Measurements from ENCODE around the gene RNF213.

Gene RNF213

DNA sequence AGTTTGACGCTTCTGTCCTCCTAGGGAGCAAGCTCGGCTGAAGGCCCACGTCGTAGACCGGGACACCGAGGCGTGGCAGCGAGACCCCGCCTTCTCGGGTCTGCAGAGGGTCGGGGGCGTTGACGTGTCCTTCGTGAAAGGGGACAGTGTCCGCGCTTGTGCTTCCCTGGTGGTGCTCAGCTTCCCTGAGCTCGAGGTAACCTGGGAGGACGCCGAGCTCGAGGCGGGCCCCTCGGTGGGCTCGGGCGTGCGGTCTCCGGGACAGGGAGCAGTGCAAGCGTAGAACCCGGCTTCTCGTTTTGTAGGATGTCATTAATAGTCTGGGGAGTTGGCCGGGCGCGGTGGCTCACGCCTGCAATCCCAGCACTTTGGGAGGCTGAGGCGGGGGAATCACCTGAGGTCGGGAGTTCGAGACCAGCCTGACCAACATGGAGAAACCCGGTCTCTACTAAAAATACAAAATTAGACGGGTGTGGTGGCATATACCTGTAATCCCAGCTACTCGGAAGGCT, 155.0 kb downstream of the RNF213 start:
- Mint-ChIP-seq H3K4me3 (peak overlapping the region; percentile 84), H3K36me3 (ENCODE audit: low read depth) (no peaks in the 10 kb centered on the region)

GRCh38 chr17:80416260-80416939, 155.7 kb downstream of the RNF213 start:
- Mint-ChIP-seq H3K36me3 (ENCODE audit: low read depth) (no peaks in the 10 kb centered on the region), H3K27me3 (ENCODE audit: low read depth) (peaks cover 19% of the 10 kb centered on the region), H3K4me3 (peak overlapping the region; percentile 84), H3K9me3 (no peaks in the 10 kb centered on the region), H3K27ac (peak overlapping the region; percentile 68), H3K4me1 (ENCODE audit: low read depth) (peaks cover 12% of the 10 kb centered on the region)

More for the DNA sequence above, 155.0 kb downstream of the RNF213 start:
- peak overlapping the region; percentile 68 for H3K27ac Mint-ChIP-seq
- peaks cover 19% of the 10 kb centered on the region for H3K27me3 Mint-ChIP-seq (ENCODE audit: low read depth)
- peaks cover 12% of the 10 kb centered on the region for H3K4me1 Mint-ChIP-seq (ENCODE audit: low read depth)
- H3K9me3 Mint-ChIP-seq = no peaks in the 10 kb centered on the region

GRCh38 chr17:80416940-80417293, 156.3 kb downstream of the RNF213 start:
- Mint-ChIP-seq H3K9me3 (no peaks in the 10 kb centered on the region), H3K36me3 (ENCODE audit: low read depth) (no peaks in the 10 kb centered on the region), H3K4me1 (ENCODE audit: low read depth) (peaks cover 12% of the 10 kb centered on the region), H3K27ac (no peak overlapping the region), H3K4me3 (peak overlapping the region; percentile 84), H3K27me3 (ENCODE audit: low read depth) (peaks cover 19% of the 10 kb centered on the region)

DNA sequence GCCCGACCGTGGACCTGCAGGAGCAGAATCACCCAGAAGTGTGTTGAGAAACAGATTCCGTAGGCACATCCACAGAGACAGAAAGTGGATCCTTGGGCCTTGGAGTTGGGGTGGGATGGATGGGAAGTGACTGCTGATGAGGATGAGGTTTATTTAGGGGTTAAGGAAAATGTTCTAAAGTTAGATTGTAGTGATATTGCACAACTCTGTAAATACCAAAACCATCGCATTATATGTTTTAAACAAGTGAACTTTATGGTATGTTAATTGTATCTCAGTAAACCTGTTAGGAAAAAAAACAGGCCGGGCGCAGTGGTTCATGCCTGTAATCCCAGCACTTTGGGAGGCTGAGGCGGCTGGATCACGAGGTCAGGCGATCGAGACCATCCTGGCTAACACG, 157.9 kb downstream of the RNF213 start:
- Mint-ChIP-seq H3K27ac (no peak overlapping the region), H3K4me3 (no peak overlapping the region), H3K9me3 (no peaks in the 10 kb centered on the region)

GRCh38 chr17:80419255-80419654, 158.6 kb downstream of the RNF213 start:
- no peak overlapping the region for H3K27ac Mint-ChIP-seq
- H3K36me3 Mint-ChIP-seq (ENCODE audit: low read depth) = no peaks in the 10 kb centered on the region
- peaks cover 10% of the 10 kb centered on the region for H3K4me1 Mint-ChIP-seq (ENCODE audit: low read depth)
- H3K27me3 Mint-ChIP-seq (ENCODE audit: low read depth) = peaks cover 2% of the 10 kb centered on the region
- no peaks in the 10 kb centered on the region for H3K9me3 Mint-ChIP-seq
- no peak overlapping the region for H3K4me3 Mint-ChIP-seq

More for the DNA sequence above, 157.9 kb downstream of the RNF213 start:
- Mint-ChIP-seq H3K27me3 (ENCODE audit: low read depth) (peaks cover 9% of the 10 kb centered on the region), H3K36me3 (ENCODE audit: low read depth) (no peaks in the 10 kb centered on the region), H3K4me1 (ENCODE audit: low read depth) (peaks cover 12% of the 10 kb centered on the region)

GRCh38 chr17:80421381-80422090, 160.9 kb downstream of the RNF213 start:
- Mint-ChIP-seq H3K27ac (no peak overlapping the region), H3K9me3 (no peaks in the 10 kb centered on the region), H3K36me3 (ENCODE audit: low read depth) (no peaks in the 10 kb centered on the region), H3K4me1 (ENCODE audit: low read depth) (peaks cover 9% of the 10 kb centered on the region), H3K4me3 (no peak overlapping the region), H3K27me3 (ENCODE audit: low read depth) (no peaks in the 10 kb centered on the region)

- no peaks in the 10 kb centered on the region for H3K27me3 Mint-ChIP-seq (ENCODE audit: low read depth)
- peaks cover 12% of the 10 kb centered on the region for H3K4me1 Mint-ChIP-seq (ENCODE audit: low read depth)
- no peak overlapping the region for H3K4me3 Mint-ChIP-seq
- no peaks in the 10 kb centered on the region for H3K9me3 Mint-ChIP-seq
- H3K27ac Mint-ChIP-seq = no peak overlapping the region
- H3K36me3 Mint-ChIP-seq (ENCODE audit: low read depth) = no peaks in the 10 kb centered on the region
These were observed 161.6 kb downstream of the RNF213 start for GRCh38 chr17:80422276-80422675.

- Mint-ChIP-seq H3K4me1 (ENCODE audit: low read depth) (peaks cover 12% of the 10 kb centered on the region), H3K36me3 (ENCODE audit: low read depth) (no peaks in the 10 kb centered on the region), H3K9me3 (no peaks in the 10 kb centered on the region), H3K4me3 (no peak overlapping the region), H3K27ac (no peak overlapping the region), H3K27me3 (ENCODE audit: low read depth) (no peaks in the 10 kb centered on the region)
These were observed 162.3 kb downstream of the RNF213 start for GRCh38 chr17:80422981-80423380.

- Mint-ChIP-seq H3K4me1 (ENCODE audit: low read depth) (peaks cover 12% of the 10 kb centered on the region), H3K9me3 (no peaks in the 10 kb centered on the region), H3K27me3 (ENCODE audit: low read depth) (no peaks in the 10 kb centered on the region), H3K36me3 (ENCODE audit: low read depth) (no peaks in the 10 kb centered on the region), H3K4me3 (no peak overlapping the region), H3K27ac (no peak overlapping the region)
These were observed 163.0 kb downstream of the RNF213 start for GRCh38 chr17:80423536-80424225.

GRCh38 chr17:80424261-80424660, 163.6 kb downstream of the RNF213 start:
- Mint-ChIP-seq H3K27ac (no peak overlapping the region), H3K4me3 (no peak overlapping the region)

GRCh38 chr17:80424878-80425765, 164.5 kb downstream of the RNF213 start:
- Mint-ChIP-seq H3K4me3 (no peak overlapping the region), H3K27me3 (ENCODE audit: low read depth) (no peaks in the 10 kb centered on the region), H3K27ac (no peak overlapping the region), H3K36me3 (ENCODE audit: low read depth) (no peaks in the 10 kb centered on the region), H3K4me1 (ENCODE audit: low read depth) (peaks cover 11% of the 10 kb centered on the region), H3K9me3 (no peaks in the 10 kb centered on the region)

More at GRCh38 chr17:80424261-80424660, 163.6 kb downstream of the RNF213 start:
- no peaks in the 10 kb centered on the region for H3K36me3 Mint-ChIP-seq (ENCODE audit: low read depth)
- H3K4me1 Mint-ChIP-seq (ENCODE audit: low read depth) = peaks cover 12% of the 10 kb centered on the region
- H3K27me3 Mint-ChIP-seq (ENCODE audit: low read depth) = no peaks in the 10 kb centered on the region
- H3K9me3 Mint-ChIP-seq = no peaks in the 10 kb centered on the region

- Mint-ChIP-seq H3K27me3 (ENCODE audit: low read depth) (no peaks in the 10 kb centered on the region), H3K9me3 (no peaks in the 10 kb centered on the region), H3K4me1 (ENCODE audit: low read depth) (peaks cover 11% of the 10 kb centered on the region), H3K27ac (peak overlapping the region; percentile 45), H3K36me3 (ENCODE audit: low read depth) (no peaks in the 10 kb centered on the region), H3K4me3 (no peak overlapping the region)
These were observed 165.3 kb downstream of the RNF213 start for GRCh38 chr17:80425835-80426426.

- peak overlapping the region; percentile 55 for H3K27ac Mint-ChIP-seq
These were observed 166.1 kb downstream of the RNF213 start for GRCh38 chr17:80426671-80427326.

More at GRCh38 chr17:80426671-80427326, 166.1 kb downstream of the RNF213 start:
- no peaks in the 10 kb centered on the region for H3K27me3 Mint-ChIP-seq (ENCODE audit: low read depth)
- no peak overlapping the region for H3K4me3 Mint-ChIP-seq
- no peaks in the 10 kb centered on the region for H3K9me3 Mint-ChIP-seq
- H3K4me1 Mint-ChIP-seq (ENCODE audit: low read depth) = peaks cover 11% of the 10 kb centered on the region
- no peaks in the 10 kb centered on the region for H3K36me3 Mint-ChIP-seq (ENCODE audit: low read depth)

Measured in T-helper 1 cell treated with Interleukin-12 subunit alpha and Interleukin-12 subunit beta and Interleukin-4 antibody, amounts not matched to agents 30 μg/mL and 1 μg/mL, for 36 hours (primary cell).